Gastrocnemius medialis (tissue), 4 donors: ENCODE measurements around the gene KRT4. TPM values are rescaled to one million over a fixed set of nuclear protein-coding genes. Genes with fewer than 3 reads are reported as not detected.

Experiments used
- ATAC-seq, 2 donors: fragments of 150-250 bp; one replicate each; pipeline ENCODE4 v1.9.1; 2016
- DNase-seq, 2 donors: peaks; one replicate each; pipeline ENCODE4 v3.0.0-alpha.2; 2019
- H3K27ac ChIP-seq, 4 donors: fragments of 200-600 bp; sonication (generic); 1 replicate in 1 of 4; 2 replicates in 3 of 4; pipeline ENCODE4 v1.5.1; 2016 to 2018; ENCODE audit warnings: mild to moderate bottlenecking in 2 of 4, moderate library complexity in 1 of 4
- H3K27me3 ChIP-seq, 3 donors: fragments of 200-600 bp; sonication (generic) in 2 of 3; 1 replicate in 1 of 3; 2 replicates in 2 of 3; pipeline versions ENCODE4 v1.5.1 to v1.6.0; 2016 to 2019; ENCODE audit warnings: mild to moderate bottlenecking in 1 of 3, moderate library complexity in 1 of 3
- H3K36me3 ChIP-seq, 2 donors: fragments of 200-600 bp; sonication (generic) in 1 of 2; one replicate each; pipeline ENCODE4 v1.5.1; 2017 to 2018
- H3K4me1 ChIP-seq, 2 donors: fragments of 200-600 bp; sonication (generic) in 1 of 2; one replicate each; pipeline ENCODE4 v1.5.1; 2016 to 2017; ENCODE audit warnings: mild to moderate bottlenecking in 2 of 2
- H3K4me3 ChIP-seq, 4 donors: fragments of 200-600 bp; sonication (generic) in 3 of 4; 1 replicate in 1 of 4; 2 replicates in 3 of 4; pipeline ENCODE4 v1.5.1; 2016 to 2019; ENCODE audit warnings: mild to moderate bottlenecking in 2 of 4
- H3K9me3 ChIP-seq, 3 donors: fragments of 200-600 bp; sonication (generic) in 2 of 3; 1 replicate in 1 of 3; 2 replicates in 2 of 3; pipeline ENCODE4 v1.5.1; 2016 to 2019
- POLR2A ChIP-seq, 2 donors: fragments of 450-650 bp; IDR thresholded peaks; one replicate each; pipeline ENCODE4 v1.6.1; 2017; ENCODE audit warnings: antibody characterized with exemption in 2 of 2, mild to moderate bottlenecking in 2 of 2, moderate library complexity in 2 of 2
- in situ Hi-C, 4 donors: fragments of 200-750 bp; cut with MboI; loops; one replicate each; pipeline versions ENCODE4 v1.15.0 to v1.8.0; 2017; ENCODE audit warnings: low sequenced_read_pairs in 4 of 4
- intact Hi-C: fragments of 100-400 bp; cut with DNase I; formaldehyde crosslinking; loops from one replicate; pipeline ENCODE4 v1.15.1; 2023; ENCODE audit warnings: low total_unique reads
- total RNA-seq, 4 donors: library from RNA; depleted of rRNA; stranded (reverse); fragments of >200 nt; gene quantifications; one replicate each; pipeline versions ENCODE4 v1.1.0 to v1.2.3, GENCODE V29; 2016
- TF ChIP-seq, protein P1 (sequence below), 5 experiments: fragments of 450-650 bp in 3 of 5; fragments of 200-600 bp in 2 of 5; sonication (generic) in 2 of 5; IDR thresholded peaks in 4 of 5; conservative IDR thresholded peaks in 1 of 5; 1 replicate in 4 of 5; 2 replicates in 1 of 5; pipeline ENCODE4 v1.5.1; 2016 to 2019; ENCODE audit warnings: antibody characterized with exemption in 5 of 5, mild to moderate bottlenecking in 3 of 5, moderate library complexity in 3 of 5

The KRT4 gene
- not detected for total RNA-seq

DNA sequence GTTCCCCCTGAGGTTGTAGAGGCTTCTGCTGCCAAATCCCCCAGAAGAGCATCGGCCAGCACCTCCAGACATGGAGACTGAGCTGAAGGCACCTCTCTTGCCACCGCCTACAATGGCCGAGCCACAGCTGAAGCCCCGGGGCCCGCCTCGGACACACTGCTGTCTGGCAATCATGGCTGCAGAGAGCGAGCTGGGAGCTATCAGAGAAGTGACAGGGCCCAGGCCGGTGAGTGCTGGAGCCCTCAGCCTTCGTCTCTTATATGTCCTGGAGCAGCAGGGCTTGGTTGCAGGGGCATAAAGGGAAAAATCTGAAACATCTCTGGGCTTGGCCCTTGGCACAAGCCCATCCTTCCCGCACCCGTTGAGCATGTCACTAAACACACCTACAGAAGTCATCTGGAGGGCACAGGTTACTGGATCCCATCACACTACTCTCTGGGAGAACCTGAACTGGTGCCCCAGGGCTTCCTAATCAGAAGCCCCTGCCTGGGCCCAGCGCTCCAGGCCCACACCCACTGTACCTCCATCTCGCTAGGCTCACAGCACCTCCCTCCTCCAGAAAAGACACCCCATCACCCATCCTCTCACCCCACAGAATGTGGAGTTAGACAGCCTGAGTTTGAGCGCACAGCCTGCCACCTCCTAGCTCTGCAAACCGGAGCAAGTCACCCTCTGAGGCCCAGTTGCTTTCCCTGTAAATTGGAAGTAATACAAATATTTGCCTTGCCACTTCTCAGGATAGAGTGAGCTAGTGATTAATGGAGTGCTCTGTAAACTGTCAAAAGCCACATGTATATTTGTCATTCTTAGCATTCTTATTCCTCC is at the start of gene KRT4:
KRT4 (minus strand) TSS at position 232 of the 825 bp plus-strand sequence; CDS start at position 174, 58 bp downstream.
- ATAC-seq (no peak), DNase-seq (no peak)
- Histone ChIP-seq H3K27me3 (peaks cover 0 to 14% (median 0%) of the 10 kb centered on the region in 3 donors), H3K4me3 (no peak within 1 kb of the TSS), H3K27ac (no peak within 1 kb of the TSS), H3K36me3 (no peaks in the 10 kb centered on the region), H3K9me3 (no peaks in the 10 kb centered on the region), H3K4me1 (no peaks in the 10 kb centered on the region)
- in situ Hi-C loops = no loop called here
- intact Hi-C loops = no loop called here
- TF ChIP-seq, protein P1, sequence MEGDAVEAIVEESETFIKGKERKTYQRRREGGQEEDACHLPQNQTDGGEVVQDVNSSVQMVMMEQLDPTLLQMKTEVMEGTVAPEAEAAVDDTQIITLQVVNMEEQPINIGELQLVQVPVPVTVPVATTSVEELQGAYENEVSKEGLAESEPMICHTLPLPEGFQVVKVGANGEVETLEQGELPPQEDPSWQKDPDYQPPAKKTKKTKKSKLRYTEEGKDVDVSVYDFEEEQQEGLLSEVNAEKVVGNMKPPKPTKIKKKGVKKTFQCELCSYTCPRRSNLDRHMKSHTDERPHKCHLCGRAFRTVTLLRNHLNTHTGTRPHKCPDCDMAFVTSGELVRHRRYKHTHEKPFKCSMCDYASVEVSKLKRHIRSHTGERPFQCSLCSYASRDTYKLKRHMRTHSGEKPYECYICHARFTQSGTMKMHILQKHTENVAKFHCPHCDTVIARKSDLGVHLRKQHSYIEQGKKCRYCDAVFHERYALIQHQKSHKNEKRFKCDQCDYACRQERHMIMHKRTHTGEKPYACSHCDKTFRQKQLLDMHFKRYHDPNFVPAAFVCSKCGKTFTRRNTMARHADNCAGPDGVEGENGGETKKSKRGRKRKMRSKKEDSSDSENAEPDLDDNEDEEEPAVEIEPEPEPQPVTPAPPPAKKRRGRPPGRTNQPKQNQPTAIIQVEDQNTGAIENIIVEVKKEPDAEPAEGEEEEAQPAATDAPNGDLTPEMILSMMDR (IDR thresholded peaks at IDR 0.05 in 4 of 5, conservative IDR thresholded peaks at IDR 0.05 in 1 of 5) = no peak
- no peak for TF ChIP-seq POLR2A (IDR thresholded peaks at IDR 0.05)

DNA sequence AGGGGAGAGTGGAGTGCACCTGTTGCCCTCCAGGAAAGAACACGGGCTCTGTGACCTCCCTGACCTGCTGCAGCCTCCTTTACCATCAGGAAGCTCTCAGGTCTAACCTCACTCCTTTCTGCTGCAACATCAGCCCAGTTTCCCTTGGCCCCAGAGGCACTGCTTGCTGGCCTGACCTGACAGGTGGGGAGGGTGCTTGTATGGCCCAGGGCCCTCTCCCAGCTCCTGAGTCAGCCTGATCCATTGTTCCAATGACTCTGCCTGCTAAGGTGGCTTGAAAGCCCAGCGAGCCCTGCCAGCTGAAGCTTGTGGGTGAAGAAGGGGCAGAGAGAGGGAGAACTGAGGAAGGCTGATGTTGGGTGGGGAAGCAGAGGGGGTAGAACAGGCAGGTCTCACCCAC is 48.1 kb upstream of the KRT4 start:
- Histone ChIP-seq H3K27me3 (no peaks in the 10 kb centered on the region), H3K9me3 (no peaks in the 10 kb centered on the region), H3K4me3 (no peak overlapping the region), H3K27ac (no peak overlapping the region), H3K36me3 (no peaks in the 10 kb centered on the region), H3K4me1 (no peaks in the 10 kb centered on the region)
- ATAC-seq = no peak
- no peak for DNase-seq
- in situ Hi-C loops (no loop called here), intact Hi-C loops (no loop called here)
- TF ChIP-seq, protein P1 (IDR thresholded peaks at IDR 0.05 in 4 of 5, conservative IDR thresholded peaks at IDR 0.05 in 1 of 5) = no peak
- TF ChIP-seq POLR2A (IDR thresholded peaks at IDR 0.05) = no peak

DNA sequence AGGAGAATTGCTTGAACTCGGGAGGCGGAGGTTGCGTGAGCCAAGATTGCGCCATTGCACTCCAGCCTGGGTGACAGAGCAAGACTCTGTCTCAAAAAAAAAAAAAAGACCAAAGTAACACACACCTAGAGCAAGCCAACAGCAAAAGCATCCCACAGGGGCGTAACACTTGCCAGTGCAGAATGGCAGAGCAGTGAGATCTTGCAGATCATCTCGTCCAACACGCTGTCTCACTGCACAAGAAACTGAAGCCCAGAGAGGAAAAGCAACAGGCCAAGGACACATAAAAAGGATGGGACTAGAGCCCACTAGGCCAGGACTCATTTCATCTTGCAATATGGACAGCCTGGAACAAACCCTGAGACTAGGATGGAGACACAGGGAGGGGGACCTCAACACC is 47.6 kb upstream of the KRT4 start:
- no peaks in the 10 kb centered on the region for H3K9me3 ChIP-seq
- ATAC-seq = no peak
- intact Hi-C loops = no loop called here
- in situ Hi-C loops = no loop called here
- TF ChIP-seq, protein P1 (IDR thresholded peaks at IDR 0.05 in 4 of 5, conservative IDR thresholded peaks at IDR 0.05 in 1 of 5) = no peak
- no peak for TF ChIP-seq POLR2A (IDR thresholded peaks at IDR 0.05)
- H3K4me1 ChIP-seq = no peaks in the 10 kb centered on the region
- H3K27ac ChIP-seq = no peak overlapping the region
- no peaks in the 10 kb centered on the region for H3K36me3 ChIP-seq
- no peak for DNase-seq
- no peaks in the 10 kb centered on the region for H3K27me3 ChIP-seq
- no peak overlapping the region for H3K4me3 ChIP-seq

DNA sequence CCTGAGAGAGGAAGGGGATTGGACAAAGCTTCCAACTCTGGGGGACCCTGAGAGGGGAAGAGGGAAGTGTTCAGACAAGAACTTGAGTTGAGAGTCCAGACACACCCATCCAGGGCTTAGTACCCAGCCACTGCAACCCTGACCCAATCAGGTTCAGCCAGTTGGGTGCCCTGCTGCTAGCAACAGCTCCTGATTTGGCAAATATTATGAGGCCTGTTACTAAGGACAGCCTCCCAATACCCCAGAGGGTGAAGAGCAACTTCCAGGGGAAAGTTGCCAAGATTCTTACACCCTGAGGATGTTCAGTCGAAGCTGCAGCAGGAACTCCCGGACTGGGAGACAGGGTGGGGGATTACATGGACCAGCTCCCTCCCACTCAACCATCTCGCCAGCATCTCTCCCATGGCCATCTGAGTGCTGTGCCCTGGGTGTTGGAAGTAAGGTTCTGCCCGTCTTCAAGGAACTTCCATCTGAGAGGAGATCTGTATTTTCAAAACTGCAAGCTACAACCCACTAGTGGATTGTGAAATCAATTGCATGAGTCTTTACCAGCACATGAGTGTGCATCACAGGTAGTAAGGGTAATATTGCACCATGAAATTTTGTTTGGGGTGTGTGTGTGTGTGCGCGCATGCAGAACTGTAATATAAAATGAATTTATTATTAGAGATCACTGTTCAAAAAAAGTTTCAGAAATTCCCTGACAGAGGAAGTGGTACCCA is 46.3 kb upstream of the KRT4 start:
- H3K27me3 ChIP-seq = no peaks in the 10 kb centered on the region
- no peak overlapping the region for H3K27ac ChIP-seq
- no peak overlapping the region for H3K4me3 ChIP-seq
- TF ChIP-seq, protein P1 (IDR thresholded peaks at IDR 0.05 in 4 of 5, conservative IDR thresholded peaks at IDR 0.05 in 1 of 5) = no peak
- no peak for TF ChIP-seq POLR2A (IDR thresholded peaks at IDR 0.05)
- intact Hi-C loops (no loop called here), in situ Hi-C loops (no loop called here)
- H3K36me3 ChIP-seq = no peaks in the 10 kb centered on the region
- DNase-seq (no peak), ATAC-seq (no peak)
- no peaks in the 10 kb centered on the region for H3K9me3 ChIP-seq
- no peaks in the 10 kb centered on the region for H3K4me1 ChIP-seq
